Measurements from ENCODE around the gene ANP32D.
"Not testable (repeated sequence)": the region's sequence is repeated elsewhere in the genome, so short reads cannot be mapped to it uniquely, and the experiment has no call there.

Gene ANP32D

DNA sequence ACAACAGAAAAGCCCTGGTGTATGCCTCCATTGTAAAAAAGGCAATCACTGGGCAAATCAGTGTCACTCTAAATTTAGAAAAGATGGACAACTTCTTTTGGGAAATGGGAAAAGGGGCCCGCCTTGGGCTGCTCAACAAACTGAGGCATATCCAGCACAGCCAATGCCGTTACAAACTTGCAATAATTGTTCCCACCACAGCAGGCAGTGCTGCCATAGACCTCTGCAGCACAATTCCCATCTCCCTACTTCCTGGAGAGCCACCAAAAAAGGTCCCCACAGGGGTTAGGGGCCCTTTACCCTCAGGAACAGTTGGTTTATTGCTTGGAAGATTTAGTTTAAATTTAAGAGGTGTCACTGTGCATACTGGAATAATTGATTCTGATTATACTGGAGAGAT, 36.6 kb downstream of the ANP32D start:
- DNase-seq: no peak

DNA sequence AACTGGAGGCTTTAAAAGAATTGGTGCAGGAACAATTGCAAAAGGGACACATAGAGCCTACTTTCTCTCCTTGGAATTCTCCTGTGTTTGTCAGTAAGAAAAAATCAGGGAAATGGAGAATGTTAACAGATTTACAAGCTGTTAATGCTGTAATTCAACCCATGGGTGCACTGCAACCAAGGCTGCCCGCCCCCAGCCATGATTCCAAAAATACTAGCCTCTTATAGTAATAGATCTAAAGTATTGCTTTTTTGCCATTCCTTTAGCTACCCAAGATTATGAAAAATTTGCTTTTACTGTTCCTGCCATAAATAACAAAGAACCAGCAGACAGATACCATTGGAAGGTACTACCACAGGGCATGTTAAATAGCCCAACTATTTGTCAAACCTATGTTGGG, 37.8 kb downstream of the ANP32D start:
- no peak for DNase-seq

DNA sequence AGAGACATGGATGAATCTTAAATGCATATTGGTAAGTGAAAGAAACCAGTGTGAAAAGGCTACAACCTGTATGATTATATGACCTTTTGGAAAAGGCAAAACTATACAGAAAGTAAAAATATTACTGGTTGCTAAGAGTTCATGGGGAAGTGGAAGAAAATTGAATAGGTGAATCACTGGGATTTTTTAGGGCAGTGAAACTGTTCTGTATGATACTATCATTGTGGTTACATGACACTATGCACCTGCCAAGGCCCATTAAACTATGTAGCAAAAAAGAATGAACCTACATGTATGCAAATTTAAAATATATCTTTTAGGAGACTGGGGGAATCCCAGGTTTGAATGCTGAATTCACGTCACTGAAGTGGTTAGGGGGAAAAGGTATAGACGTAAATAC, 40.5 kb downstream of the ANP32D start:
- DNase-seq: no peak

DNA sequence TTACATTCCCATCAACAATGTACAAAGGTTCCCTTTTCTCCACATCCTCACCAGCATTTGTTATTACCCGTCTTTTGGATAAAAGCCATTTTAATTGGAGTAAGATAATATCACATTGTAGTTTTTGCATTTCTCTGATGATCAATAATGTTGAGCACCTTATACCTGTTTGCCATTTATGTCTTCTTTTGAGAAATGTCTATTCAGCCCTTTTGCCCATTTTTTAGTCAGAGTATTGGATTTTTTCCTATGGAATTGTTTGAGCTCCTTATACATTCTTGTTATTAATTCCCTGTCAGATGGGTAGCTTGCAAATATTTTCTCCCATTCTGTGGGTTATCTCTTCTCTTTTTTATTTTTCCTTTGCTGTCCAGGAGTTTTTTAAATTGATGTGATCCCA, 42.4 kb downstream of the ANP32D start:
- DNase-seq: no peak

DNA sequence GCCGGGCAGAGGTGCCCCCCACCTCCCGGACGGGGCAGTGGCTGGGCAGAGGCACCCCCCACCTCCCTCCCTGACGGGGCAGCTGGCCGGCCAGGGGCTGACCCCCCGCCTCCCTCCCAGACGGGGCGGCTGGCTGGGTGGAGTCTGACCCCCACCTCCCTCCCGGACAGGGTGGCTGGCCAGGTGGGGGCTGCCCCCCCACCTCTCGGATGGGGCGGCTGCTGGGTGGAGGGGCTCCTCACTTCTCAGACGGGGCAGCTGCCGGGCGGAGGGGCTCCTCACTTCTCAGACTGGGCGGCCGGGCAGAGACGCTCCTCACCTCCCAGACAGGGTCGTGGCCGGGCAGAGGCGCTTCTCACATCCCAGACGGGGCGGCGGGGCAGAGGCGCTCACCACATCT, 48.0 kb downstream of the ANP32D start:
- not testable (repeated sequence) for DNase-seq

Measured in kidney glomerular epithelial cell (primary cell).